HG02943 (cell line): ENCODE results near the gene CEP85L.
"Not testable (repeated sequence)": the region's sequence is repeated elsewhere in the genome, so short reads cannot be mapped to it uniquely, and the experiment has no call there.

ENCODE experiments used
- ATAC-seq: cut with Tn5 transposase; IDR thresholded peaks from one replicate; pipeline ENCODE4 v1.9.1; 2021; ENCODE audit warnings: mild to moderate bottlenecking, low read depth, moderate library complexity; ENCODE audit not compliant: unreplicated experiment

Gene CEP85L

GRCh38 chr6:118436482-118436881 lies 214.9 kb downstream of the CEP85L start:
- no peak for ATAC-seq

- ATAC-seq = not testable (repeated sequence)
These were observed 217.2 kb downstream of the CEP85L start for GRCh38 chr6:118434147-118434546.

GRCh38 chr6:118421312-118421711 lies 230.1 kb downstream of the CEP85L start:
- ATAC-seq = not testable (repeated sequence)

DNA sequence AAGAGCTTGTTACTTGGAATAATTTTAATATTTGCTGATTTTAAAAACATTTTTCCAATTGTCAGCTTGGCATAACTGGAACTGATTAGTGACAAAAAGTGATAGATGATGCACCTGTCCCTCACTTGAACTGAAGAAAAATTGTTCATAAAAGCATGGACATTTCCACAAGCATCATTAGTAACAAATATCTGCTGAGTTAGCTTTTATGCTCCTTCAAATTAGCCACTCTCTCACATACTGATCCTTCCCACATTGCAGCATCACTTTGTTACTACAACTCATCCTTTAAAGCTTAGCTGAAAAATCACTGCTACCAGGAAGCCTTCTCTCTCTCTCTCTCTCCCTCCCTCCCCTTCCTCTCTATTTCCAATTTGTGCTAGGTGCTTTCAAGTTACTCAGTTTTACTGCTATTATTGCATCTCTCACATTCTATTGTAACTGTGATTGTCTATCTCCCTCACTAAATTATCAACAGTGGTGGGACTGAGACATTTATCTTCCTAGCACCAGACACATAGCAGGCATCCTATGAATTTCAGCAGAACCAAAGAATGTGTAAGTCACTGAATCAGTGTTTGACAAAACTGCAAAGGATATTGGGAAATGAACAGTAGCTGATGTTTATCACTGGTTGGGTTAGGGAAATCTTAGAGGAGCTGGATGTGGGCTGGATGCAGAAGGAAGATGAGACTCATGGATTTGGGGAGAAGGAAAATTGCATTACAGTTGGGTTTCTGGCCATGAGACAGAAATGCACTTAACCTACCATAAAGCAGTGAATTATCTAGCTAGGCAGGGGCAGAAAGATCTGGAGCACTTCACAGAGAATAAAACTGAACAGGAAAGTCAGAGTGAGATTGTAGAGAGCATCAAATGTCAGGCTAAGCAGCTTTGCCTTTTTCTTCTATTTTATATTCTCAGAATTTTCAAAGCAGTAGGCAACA lies 231.7 kb downstream of the CEP85L start:
- no peak for ATAC-seq
